Activated T-helper 2 cell treated with anti-CD3 and anti-CD28 coated beads, Interferon-gamma antibody, Interleukin-2, Interleukin-4, amounts not matched to agents 10 μg/mL and 5 μg/mL and 100 μg/mL, durations not matched to agents 14 hours and 24 hours and 36 hours (primary cell): Measurements from ENCODE around the gene SYNPO2. TPM values are rescaled to one million over a fixed set of nuclear protein-coding genes. Genes with fewer than 3 reads are reported as not detected.

Experiments used
- DNase-seq: peaks from one replicate; pipeline ENCODE4 v3.0.0; 2021; ENCODE audit warnings: low spot score
- H3K27ac Mint-ChIP-seq: one replicate; pipeline ENCODE4 v1.8.0; 2021; ENCODE audit warnings: mixed read lengths
- H3K27me3 Mint-ChIP-seq: one replicate; pipeline ENCODE4 v1.8.0; 2021; ENCODE audit warnings: low read depth, mixed read lengths
- H3K36me3 Mint-ChIP-seq: one replicate; pipeline ENCODE4 v1.8.0; 2021; ENCODE audit warnings: low read depth, mixed read lengths
- H3K4me1 Mint-ChIP-seq: one replicate; pipeline ENCODE4 v1.8.0; 2021; ENCODE audit warnings: low read depth, mixed read lengths
- H3K4me3 Mint-ChIP-seq: one replicate; pipeline ENCODE4 v1.8.0; 2021; ENCODE audit warnings: low read depth, mild to moderate bottlenecking, moderate library complexity, mixed read lengths
- H3K9me3 Mint-ChIP-seq: one replicate; pipeline ENCODE4 v1.8.0; 2021; ENCODE audit warnings: mixed read lengths
- intact Hi-C: fragments of 100-400 bp; cut with micrococcal nuclease; formaldehyde crosslinking; loops from one replicate; pipeline ENCODE4 v1.15.1; 2023
- total RNA-seq: library from RNA; stranded (reverse); gene quantifications from 2 replicates; pipeline ENCODE4 v1.2.3, GENCODE V29; 2022

Gene SYNPO2
- total RNA-seq, 1 donor from 2014 or later: 0.09 TPM

- Mint-ChIP-seq H3K4me1 (peaks cover 4% of the 10 kb centered on the region), H3K36me3 (no peaks in the 10 kb centered on the region), H3K27me3 (no peaks in the 10 kb centered on the region), H3K4me3 (no peak overlapping the region), H3K9me3 (no peaks in the 10 kb centered on the region), H3K27ac (no peak overlapping the region)
- intact Hi-C loops: no loop called here
- no peak for DNase-seq
Measured at GRCh38 chr4:119097282-119097900, 208.7 kb downstream of the SYNPO2 start.

GRCh38 chr4:119098306-119098705 is 209.7 kb downstream of the SYNPO2 start:
- intact Hi-C loops: no loop called here

GRCh38 chr4:119099227-119099810 is 210.7 kb downstream of the SYNPO2 start:
- Mint-ChIP-seq H3K36me3 (no peaks in the 10 kb centered on the region), H3K4me3 (no peak overlapping the region), H3K9me3 (no peaks in the 10 kb centered on the region), H3K27me3 (no peaks in the 10 kb centered on the region), H3K27ac (no peak overlapping the region), H3K4me1 (peaks cover 4% of the 10 kb centered on the region)
- intact Hi-C loops: no loop called here
- no peak for DNase-seq

More at GRCh38 chr4:119098306-119098705, 209.7 kb downstream of the SYNPO2 start:
- Mint-ChIP-seq H3K4me1 (peaks cover 4% of the 10 kb centered on the region), H3K4me3 (no peak overlapping the region), H3K27ac (no peak overlapping the region), H3K9me3 (no peaks in the 10 kb centered on the region), H3K36me3 (no peaks in the 10 kb centered on the region), H3K27me3 (no peaks in the 10 kb centered on the region)
- DNase-seq: no peak

GRCh38 chr4:119100655-119101054 is 212.0 kb downstream of the SYNPO2 start:
- Mint-ChIP-seq H3K9me3 (no peaks in the 10 kb centered on the region), H3K36me3 (no peaks in the 10 kb centered on the region), H3K27me3 (peaks cover 1% of the 10 kb centered on the region), H3K27ac (no peak overlapping the region), H3K4me3 (no peak overlapping the region), H3K4me1 (peaks cover 4% of the 10 kb centered on the region)
- DNase-seq: no peak
- intact Hi-C loops: no loop called here

- H3K4me1 Mint-ChIP-seq: no peaks in the 10 kb centered on the region
- H3K27me3 Mint-ChIP-seq: peaks cover 3% of the 10 kb centered on the region
- H3K4me3 Mint-ChIP-seq: no peak overlapping the region
- H3K9me3 Mint-ChIP-seq: no peaks in the 10 kb centered on the region
- H3K27ac Mint-ChIP-seq: no peak overlapping the region
- no peaks in the 10 kb centered on the region for H3K36me3 Mint-ChIP-seq
- intact Hi-C loops: no loop called here
- no peak for DNase-seq
Measured at GRCh38 chr4:119103263-119103662, 214.6 kb downstream of the SYNPO2 start.

GRCh38 chr4:119104644-119105273 is 216.1 kb downstream of the SYNPO2 start:
- H3K27me3 Mint-ChIP-seq: peaks cover 3% of the 10 kb centered on the region
- no peaks in the 10 kb centered on the region for H3K9me3 Mint-ChIP-seq
- intact Hi-C loops: no loop called here
- H3K4me1 Mint-ChIP-seq: no peaks in the 10 kb centered on the region
- H3K4me3 Mint-ChIP-seq: no peak overlapping the region
- H3K27ac Mint-ChIP-seq: no peak overlapping the region
- H3K36me3 Mint-ChIP-seq: no peaks in the 10 kb centered on the region
- no peak for DNase-seq

GRCh38 chr4:119105605-119106004 is 217.0 kb downstream of the SYNPO2 start:
- H3K4me3 Mint-ChIP-seq: no peak overlapping the region
- no peaks in the 10 kb centered on the region for H3K4me1 Mint-ChIP-seq
- H3K9me3 Mint-ChIP-seq: no peaks in the 10 kb centered on the region
- H3K27me3 Mint-ChIP-seq: peaks cover 3% of the 10 kb centered on the region
- no peaks in the 10 kb centered on the region for H3K36me3 Mint-ChIP-seq
- H3K27ac Mint-ChIP-seq: no peak overlapping the region
- no peak for DNase-seq
- intact Hi-C loops: no loop called here

- Mint-ChIP-seq H3K27me3 (peaks cover 3% of the 10 kb centered on the region), H3K4me1 (no peaks in the 10 kb centered on the region), H3K27ac (no peak overlapping the region), H3K9me3 (no peaks in the 10 kb centered on the region), H3K36me3 (no peaks in the 10 kb centered on the region), H3K4me3 (no peak overlapping the region)
- intact Hi-C loops: no loop called here
- DNase-seq: no peak
Measured at GRCh38 chr4:119106036-119107000, 217.7 kb downstream of the SYNPO2 start.

GRCh38 chr4:119110121-119110520 is 221.5 kb downstream of the SYNPO2 start:
- H3K4me3 Mint-ChIP-seq: no peak overlapping the region
- peaks cover 4% of the 10 kb centered on the region for H3K4me1 Mint-ChIP-seq
- intact Hi-C loops: no loop called here
- H3K27ac Mint-ChIP-seq: no peak overlapping the region
- H3K27me3 Mint-ChIP-seq: peaks cover 1% of the 10 kb centered on the region
- no peaks in the 10 kb centered on the region for H3K9me3 Mint-ChIP-seq
- no peak for DNase-seq
- no peaks in the 10 kb centered on the region for H3K36me3 Mint-ChIP-seq

Other genes with a start within 250 kb of the SYNPO2 start
- gene METTL14, start 203.5 kb upstream of the SYNPO2 start, total RNA-seq: 43.6 and 48.0 TPM in 2 replicates
- 54.8 and 60.0 TPM in 2 replicates for gene SEC24D, start 52.7 kb upstream of the SYNPO2 start, total RNA-seq
- gene MYOZ2, start 247.0 kb downstream of the SYNPO2 start, total RNA-seq: not detected in 2 replicates